Suppressor macrophage (primary cell): ENCODE measurements around the gene IMP3.

Experiments
- DNase-seq, 4 experiments: peaks; one replicate each; pipeline ENCODE4 v3.0.0-alpha.2; 2020 to 2022

The IMP3 gene

GRCh38 chr15:75620841-75621391 is 19.1 kb downstream of the IMP3 start:
- DNase-seq = peak; percentile 55 to 77 (median 70)

GRCh38 chr15:75620058-75620820 is 19.8 kb downstream of the IMP3 start:
- peak; percentile 29 to 62 (median 56) for DNase-seq

GRCh38 chr15:75616766-75617165 is 23.3 kb downstream of the IMP3 start:
- DNase-seq = no peak

- DNase-seq = no peak
Observed at GRCh38 chr15:75606711-75607699, 33.0 kb downstream of the IMP3 start.

GRCh38 chr15:75606026-75606425 is 34.0 kb downstream of the IMP3 start:
- no peak for DNase-seq

GRCh38 chr15:75599401-75599800 is 40.6 kb downstream of the IMP3 start:
- no peak for DNase-seq

- DNase-seq = no peak
Observed at GRCh38 chr15:75598361-75598760, 41.7 kb downstream of the IMP3 start.

- DNase-seq = peak; percentile 25 to 60 (median 47)
Observed at GRCh38 chr15:75597667-75598341, 42.2 kb downstream of the IMP3 start.

- no peak for DNase-seq
Observed at GRCh38 chr15:75596703-75597345, 43.2 kb downstream of the IMP3 start.

GRCh38 chr15:75594276-75594675 is 45.7 kb downstream of the IMP3 start:
- DNase-seq = no peak

- DNase-seq = no peak
Observed at GRCh38 chr15:75591655-75592364, 48.2 kb downstream of the IMP3 start.

- DNase-seq = no peak
Observed at GRCh38 chr15:75590239-75590638, 49.8 kb downstream of the IMP3 start.
